ENCODE results near the gene MSRB3. TPM values are rescaled to one million over a fixed set of nuclear protein-coding genes. Genes with fewer than 3 reads are reported as not detected.

The MSRB3 gene
- total RNA-seq, 1 donor from 2014 or later: 52.5 TPM

- no peak overlapping the region for H3K27ac ChIP-seq
These were observed 56.7 kb downstream of the MSRB3 start for GRCh38 chr12:65335021-65335714.

DNA sequence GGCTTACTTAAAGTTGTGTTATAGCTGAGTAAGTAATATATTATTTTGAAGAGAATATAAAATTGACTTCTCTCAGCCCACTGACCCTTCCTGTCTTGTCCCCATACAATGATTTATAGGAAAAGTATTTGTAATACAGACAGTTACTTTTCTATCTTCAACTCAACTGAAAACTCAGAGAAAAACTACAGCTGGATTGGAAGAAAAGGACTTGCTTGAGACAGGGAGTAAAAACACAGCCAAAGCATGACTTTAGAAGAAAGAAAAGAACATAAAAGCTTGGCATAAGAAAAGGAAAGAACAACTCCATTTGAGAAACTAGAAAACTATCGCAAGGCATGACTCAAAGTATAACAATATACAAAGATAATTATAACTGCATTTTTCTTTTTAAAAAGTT lies 57.5 kb downstream of the MSRB3 start:
- TF ChIP-seq CTCF (IDR thresholded peaks at IDR 0.05) (no peak), POLR2A (IDR thresholded peaks at IDR 0.05) (no peak), POLR2AphosphoS5 (IDR thresholded peaks at IDR 0.05; ENCODE audit: insufficient read depth in 1 of 2, low read depth in 1 of 2) (no peak)
- no peaks in the 10 kb centered on the region for H3K27me3 ChIP-seq
- no peak overlapping the region for H3K27ac ChIP-seq
- no peak overlapping the region for H3K4me3 ChIP-seq
- intact Hi-C loops (cut with DNase I): no loop called here
- no peaks in the 10 kb centered on the region for H3K36me3 ChIP-seq
- H3K9me3 ChIP-seq: no peaks in the 10 kb centered on the region
- no peaks in the 10 kb centered on the region for H3K4me1 ChIP-seq
- no peak for DNase-seq (ENCODE audit: extremely low spot score in 2 of 2)

More at GRCh38 chr12:65335021-65335714, 56.7 kb downstream of the MSRB3 start:
- DNase-seq (ENCODE audit: extremely low spot score in 2 of 2): no peak
- Histone ChIP-seq H3K4me1 (no peaks in the 10 kb centered on the region), H3K9me3 (no peaks in the 10 kb centered on the region), H3K27me3 (no peaks in the 10 kb centered on the region), H3K4me3 (no peak overlapping the region), H3K36me3 (no peaks in the 10 kb centered on the region)
- intact Hi-C loops (cut with DNase I): no loop called here
- TF ChIP-seq POLR2AphosphoS5 (IDR thresholded peaks at IDR 0.05; ENCODE audit: insufficient read depth in 1 of 2, low read depth in 1 of 2) (no peak), CTCF (IDR thresholded peaks at IDR 0.05) (no peak), POLR2A (IDR thresholded peaks at IDR 0.05) (no peak)

- no peaks in the 10 kb centered on the region for H3K27me3 ChIP-seq
- no peaks in the 10 kb centered on the region for H3K4me1 ChIP-seq
- intact Hi-C loops (cut with DNase I): no loop called here
- no peaks in the 10 kb centered on the region for H3K9me3 ChIP-seq
- no peak for TF ChIP-seq POLR2AphosphoS5 (IDR thresholded peaks at IDR 0.05; ENCODE audit: insufficient read depth in 1 of 2, low read depth in 1 of 2)
- TF ChIP-seq CTCF (IDR thresholded peaks at IDR 0.05): no peak
- no peak for TF ChIP-seq POLR2A (IDR thresholded peaks at IDR 0.05)
- DNase-seq (ENCODE audit: extremely low spot score in 2 of 2): no peak
- no peak overlapping the region for H3K4me3 ChIP-seq
- no peaks in the 10 kb centered on the region for H3K36me3 ChIP-seq
- no peak overlapping the region for H3K27ac ChIP-seq
These were observed 60.7 kb downstream of the MSRB3 start for GRCh38 chr12:65339161-65339560.

- Histone ChIP-seq H3K4me1 (no peaks in the 10 kb centered on the region), H3K9me3 (no peaks in the 10 kb centered on the region), H3K4me3 (no peak overlapping the region), H3K36me3 (no peaks in the 10 kb centered on the region), H3K27ac (no peak overlapping the region), H3K27me3 (no peaks in the 10 kb centered on the region)
- TF ChIP-seq POLR2AphosphoS5 (IDR thresholded peaks at IDR 0.05; ENCODE audit: insufficient read depth in 1 of 2, low read depth in 1 of 2) (no peak), CTCF (IDR thresholded peaks at IDR 0.05) (no peak), POLR2A (IDR thresholded peaks at IDR 0.05) (no peak)
- intact Hi-C loops (cut with DNase I): no loop called here
- DNase-seq (ENCODE audit: extremely low spot score in 2 of 2): no peak
These were observed 64.7 kb downstream of the MSRB3 start for GRCh38 chr12:65343230-65343629.

DNA sequence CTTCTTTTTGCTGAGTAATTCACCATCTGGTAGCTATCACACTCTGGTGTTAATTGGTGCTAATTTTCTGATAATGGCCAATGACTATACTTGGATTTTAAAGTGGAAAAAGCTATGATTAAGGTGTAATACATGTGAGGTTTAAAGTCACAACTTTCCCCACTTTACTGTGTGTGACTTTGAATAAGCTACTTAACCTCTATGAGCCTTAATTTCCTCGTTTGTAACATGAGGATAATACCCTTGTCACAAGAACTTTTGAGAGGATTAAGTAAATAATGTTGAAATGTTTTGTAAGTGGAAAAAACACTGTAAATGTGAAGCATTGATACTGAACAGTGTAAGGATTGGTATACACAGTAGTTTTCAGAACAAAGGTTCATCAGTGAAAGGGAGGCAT lies 65.3 kb downstream of the MSRB3 start:
- no peak overlapping the region for H3K27ac ChIP-seq
- no peaks in the 10 kb centered on the region for H3K27me3 ChIP-seq
- H3K4me3 ChIP-seq: no peak overlapping the region
- no peaks in the 10 kb centered on the region for H3K4me1 ChIP-seq
- no peaks in the 10 kb centered on the region for H3K9me3 ChIP-seq
- no peak for TF ChIP-seq CTCF (IDR thresholded peaks at IDR 0.05)
- no peak for TF ChIP-seq POLR2AphosphoS5 (IDR thresholded peaks at IDR 0.05; ENCODE audit: insufficient read depth in 1 of 2, low read depth in 1 of 2)
- no peak for TF ChIP-seq POLR2A (IDR thresholded peaks at IDR 0.05)
- no peak for DNase-seq (ENCODE audit: extremely low spot score in 2 of 2)
- intact Hi-C loops (cut with DNase I): no loop called here
- no peaks in the 10 kb centered on the region for H3K36me3 ChIP-seq
